ENCODE measurements around the gene MAML1.
"Not testable (repeated sequence)": the region's sequence is repeated elsewhere in the genome, so short reads cannot be mapped to it uniquely, and the experiment has no call there.

The MAML1 gene

DNA sequence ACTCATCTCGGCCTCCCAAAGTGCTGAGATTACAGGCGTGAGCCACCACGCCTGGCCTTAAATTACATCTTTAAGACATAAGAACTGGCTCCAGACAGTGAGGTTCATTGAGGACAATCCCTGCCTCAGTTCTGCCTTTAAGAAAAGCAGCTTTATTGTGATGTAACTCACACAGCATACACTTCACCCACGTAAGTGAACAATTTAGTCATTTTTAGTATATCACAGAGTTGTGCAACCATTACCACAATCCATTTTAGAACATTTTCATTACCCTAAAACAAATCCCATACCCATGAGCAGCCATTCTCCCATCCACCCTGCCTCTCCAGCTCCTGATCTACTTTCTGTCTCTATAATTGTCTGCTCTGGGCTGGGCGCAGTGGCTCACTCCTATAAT lies 37.2 kb downstream of the MAML1 start:
- no peak for DNase-seq

DNA sequence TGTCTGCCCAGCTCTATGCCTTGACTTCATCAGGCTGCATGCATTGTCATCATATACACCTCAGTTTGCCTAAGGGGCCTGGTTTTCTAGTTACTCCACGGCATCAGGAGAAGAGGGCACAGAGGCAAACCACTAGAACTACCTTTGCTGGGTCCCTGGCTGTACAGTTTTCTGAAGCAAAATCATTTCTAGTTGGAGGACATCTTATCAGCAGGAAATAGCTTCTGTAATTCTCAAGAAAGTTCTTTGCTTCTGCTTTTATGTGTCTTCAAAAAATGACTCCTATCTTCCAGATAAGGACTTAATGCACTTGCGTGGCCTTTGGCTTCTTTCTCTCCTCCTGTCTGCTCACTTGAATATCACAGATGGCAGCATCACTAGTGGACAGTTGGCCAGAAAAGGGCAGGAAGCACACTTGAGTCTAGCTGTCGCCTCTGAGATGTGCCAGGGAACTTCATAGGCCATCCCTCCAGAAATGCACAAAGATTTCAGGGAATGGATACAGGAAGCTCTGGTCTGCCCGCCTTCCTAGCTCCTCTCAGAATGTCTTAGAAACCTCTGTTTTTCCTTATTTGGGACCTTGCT lies 38.8 kb downstream of the MAML1 start:
- no peak for DNase-seq

DNA sequence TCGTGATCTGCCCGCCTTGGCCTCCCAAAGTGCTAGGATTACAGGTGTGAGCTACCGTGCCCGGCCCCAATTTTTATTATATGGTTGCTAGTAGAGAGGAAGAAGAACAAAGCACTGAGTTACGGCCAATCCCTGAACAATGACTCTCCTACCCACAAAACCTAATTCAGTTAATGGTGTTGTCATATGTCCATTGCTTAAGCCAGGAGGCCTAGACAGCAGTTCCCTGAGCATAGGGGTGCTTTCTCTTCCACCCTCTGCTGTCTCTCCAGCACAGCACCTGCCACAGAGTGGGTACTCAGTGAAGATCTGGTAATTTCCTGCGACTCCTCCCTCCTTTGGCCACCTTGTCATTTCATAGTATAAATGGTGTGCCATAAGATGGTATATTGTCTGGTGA lies 39.7 kb downstream of the MAML1 start:
- DNase-seq = no peak

DNA sequence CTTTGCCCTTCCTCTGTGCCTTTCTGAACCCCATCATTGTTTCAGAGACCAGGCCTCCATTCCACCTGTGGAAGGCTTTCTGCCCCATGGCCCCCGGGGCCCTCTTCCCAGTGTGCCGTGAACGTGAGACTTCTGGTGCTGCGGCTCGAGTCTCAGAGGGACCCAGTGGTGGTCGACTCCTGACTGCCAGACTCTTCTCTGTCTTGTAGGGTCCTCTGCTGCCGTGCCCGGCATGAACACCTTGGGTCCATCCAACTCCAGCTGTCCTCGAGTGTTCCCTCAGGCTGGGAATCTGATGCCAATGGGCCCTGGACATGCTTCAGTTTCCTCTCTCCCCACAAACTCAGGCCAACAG lies 41.0 kb downstream of the MAML1 start:
- DNase-seq = no peak

DNA sequence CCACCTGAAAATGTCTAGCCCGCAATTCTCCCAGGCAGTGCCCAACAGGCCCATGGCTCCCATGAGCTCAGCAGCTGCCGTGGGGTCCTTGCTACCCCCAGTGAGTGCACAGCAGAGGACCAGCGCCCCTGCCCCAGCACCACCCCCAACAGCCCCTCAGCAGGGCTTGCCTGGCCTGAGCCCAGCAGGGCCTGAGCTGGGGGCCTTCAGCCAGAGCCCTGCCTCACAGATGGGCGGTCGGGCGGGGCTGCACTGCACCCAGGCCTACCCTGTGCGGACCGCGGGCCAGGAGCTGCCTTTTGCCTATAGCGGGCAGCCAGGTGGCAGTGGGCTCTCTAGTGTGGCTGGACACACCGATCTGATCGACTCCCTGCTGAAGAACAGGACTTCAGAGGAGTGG lies 41.8 kb downstream of the MAML1 start:
- no peak for DNase-seq

DNA sequence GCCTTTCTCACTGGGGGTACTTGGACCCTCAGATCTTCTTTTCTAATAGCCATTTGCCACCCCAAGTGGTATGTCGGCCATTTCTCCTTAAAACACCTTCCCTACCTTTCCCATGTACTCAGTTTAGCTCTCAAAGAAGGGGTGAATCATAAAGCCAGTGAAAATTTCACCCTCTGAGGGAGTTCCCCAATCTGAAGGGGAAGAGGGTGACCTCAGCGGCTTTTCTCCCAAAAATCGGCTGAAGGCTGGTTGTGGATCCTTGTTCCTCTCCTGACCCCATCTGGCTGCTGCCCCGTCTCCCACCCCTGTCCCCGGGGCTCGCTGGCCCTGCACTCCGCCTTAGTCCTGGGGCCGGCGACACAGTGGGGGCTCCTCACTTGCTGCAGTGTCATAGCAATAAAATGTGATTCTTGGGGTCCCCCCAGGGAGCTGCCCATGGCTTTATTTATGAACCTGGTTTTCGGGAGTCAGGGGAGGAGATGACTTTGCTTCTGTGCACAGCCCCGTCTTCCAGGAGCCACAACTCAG lies 43.9 kb downstream of the MAML1 start:
- DNase-seq = no peak

DNA sequence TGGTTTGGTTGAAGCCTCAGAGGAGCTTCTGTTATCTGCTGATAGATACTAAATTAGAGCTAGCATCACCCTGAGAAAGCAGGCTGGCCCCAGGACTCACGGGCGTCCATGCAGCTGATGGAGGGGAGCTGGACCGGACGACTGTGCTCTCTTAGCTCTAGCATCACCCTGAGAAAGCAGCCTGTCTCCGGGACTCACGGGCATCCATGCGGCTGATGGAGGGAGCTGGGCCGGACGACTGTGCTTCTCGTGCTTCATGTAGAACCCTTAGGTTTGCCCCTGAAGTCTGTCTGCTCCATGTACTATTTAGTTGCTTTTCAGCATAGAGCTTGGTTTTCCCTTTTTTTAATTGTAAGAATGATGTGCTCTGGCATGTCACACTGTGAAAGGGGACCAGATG lies 44.8 kb downstream of the MAML1 start:
- DNase-seq = no peak

DNA sequence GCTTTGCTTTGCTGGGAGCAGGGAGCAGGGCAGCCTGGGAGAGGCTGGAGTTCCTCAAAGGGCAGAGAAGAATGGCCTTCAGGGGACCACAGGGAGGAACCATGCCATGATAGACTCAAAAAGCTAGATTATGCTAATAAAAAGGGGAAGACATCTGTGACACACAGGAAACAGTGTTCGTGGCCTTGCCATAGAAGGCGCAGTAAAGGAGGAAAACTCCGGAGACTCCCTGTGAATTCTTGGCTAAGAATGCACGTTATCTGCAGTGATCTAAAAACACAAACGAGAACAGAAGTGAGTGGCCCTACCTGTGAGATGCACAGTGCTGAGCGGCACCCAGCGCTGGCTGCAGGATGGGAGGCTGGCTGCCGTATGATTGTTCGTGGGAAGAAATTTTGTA lies 45.3 kb downstream of the MAML1 start:
- DNase-seq = no peak

DNA sequence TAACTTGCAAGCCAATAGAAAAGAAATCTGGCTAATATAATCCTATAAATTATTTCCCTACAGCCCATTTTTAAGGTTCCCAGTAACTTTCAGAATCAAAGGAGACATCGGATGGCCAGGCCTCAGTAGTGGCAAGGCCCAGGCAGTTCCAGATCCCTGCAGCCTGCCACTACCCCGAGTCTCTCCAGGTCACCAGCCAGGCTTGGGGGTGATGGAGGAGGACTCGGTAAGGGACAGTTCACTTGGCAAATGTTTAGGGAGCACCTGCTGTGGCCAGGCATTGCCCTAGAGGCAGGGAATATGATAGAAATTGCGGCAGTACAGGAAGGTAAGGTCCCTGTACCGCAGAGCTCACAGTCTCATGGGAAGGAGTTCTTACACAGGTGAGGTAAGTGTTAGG lies 46.0 kb downstream of the MAML1 start:
- DNase-seq = no peak

DNA sequence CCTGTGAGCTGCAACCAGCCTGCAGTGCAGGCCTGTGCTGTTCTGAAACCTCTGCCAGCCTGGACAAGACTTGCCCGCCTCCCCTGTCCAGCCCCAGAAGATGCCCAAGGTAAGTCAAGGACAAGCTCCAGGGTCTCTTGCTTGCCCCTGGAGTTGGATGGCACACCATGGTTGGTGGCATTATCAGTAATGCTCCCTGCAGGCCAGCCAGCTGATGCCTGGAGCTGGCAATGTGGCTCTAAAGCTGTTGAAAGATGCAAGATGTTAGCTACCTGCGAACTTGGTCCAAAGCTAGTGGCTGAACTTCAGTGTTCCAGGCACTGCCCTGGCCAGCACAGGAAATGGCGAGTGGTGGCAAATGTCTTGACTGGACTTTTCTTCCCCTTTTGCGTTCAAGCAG lies 47.2 kb downstream of the MAML1 start:
- no peak for DNase-seq

DNA sequence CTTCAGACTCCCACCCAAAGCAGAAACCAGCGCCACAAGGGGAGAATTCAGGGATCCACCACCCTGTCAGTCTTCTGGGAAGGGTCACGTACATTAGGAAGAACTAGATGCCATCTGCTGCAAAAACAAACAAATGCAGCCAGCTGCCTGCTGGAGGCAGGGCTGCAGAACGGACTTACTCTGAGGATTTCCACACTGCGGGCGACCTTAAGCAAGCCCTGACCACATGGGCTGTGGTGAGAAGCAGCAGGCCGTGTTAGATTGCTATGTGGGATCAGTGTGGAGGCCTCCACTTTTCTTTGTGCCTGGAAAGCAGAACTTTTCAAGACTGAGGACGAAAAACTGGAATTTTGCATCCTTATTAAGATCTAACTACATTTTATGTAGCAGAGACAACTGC lies 47.7 kb downstream of the MAML1 start:
- no peak for DNase-seq

DNA sequence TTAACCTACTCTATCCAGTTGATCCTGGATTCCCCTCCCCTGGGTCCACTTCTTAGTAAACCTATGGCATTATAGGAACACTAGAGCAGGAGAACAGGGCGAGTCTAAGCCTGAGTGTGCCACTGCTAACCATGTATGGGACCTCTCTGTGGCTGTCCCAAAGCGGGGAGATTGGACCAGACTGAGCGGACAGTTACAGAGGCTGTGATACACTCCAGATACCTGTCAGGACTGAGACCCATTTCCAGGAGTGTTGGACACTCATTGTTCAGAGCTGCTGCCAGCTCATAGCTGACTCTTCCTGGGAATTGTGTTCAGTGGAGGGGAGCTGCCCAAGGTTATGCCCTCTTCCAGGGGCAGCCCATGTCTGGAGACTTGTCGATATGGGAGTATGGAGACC lies 49.2 kb downstream of the MAML1 start:
- no peak for DNase-seq

DNA sequence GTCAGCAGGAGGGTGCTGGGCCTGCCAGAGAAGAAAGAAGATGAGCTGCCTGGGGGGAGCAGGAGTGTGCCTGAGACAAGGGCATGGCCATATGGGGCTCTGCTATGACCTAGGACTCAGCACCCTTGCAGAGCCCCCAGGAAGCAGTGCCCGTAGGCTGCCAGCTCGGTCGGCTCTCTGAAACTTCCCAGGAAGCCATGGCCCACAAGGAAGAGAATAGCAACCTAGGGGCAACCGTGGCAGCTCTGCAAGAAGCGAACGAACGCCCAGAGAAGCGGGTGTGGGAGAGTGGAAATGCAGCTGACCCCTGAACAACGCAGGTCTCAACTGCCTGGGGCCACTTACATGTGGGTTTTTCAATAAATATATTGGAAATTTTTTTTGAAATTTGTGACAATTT lies 50.5 kb downstream of the MAML1 start:
- DNase-seq = no peak

DNA sequence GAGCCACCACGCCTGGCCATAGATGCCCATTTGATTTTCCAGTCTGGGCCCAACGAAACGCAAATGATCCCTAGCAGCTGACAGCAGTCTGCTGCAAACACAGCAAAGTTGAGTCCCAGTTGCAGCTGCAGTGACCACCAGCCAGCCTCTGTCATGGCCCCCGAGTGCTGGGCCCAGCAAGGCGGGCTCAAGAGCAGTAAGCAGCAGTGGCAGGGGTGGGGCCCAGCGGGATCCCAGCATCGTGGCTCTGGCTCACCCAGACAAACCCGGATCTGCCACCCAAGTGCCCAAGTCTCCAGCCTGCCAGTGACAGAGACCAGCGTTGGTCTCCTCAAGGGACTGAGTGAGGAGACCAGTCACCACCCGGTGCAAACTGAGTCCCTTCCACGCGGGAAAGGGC lies 54.2 kb downstream of the MAML1 start:
- no peak for DNase-seq

DNA sequence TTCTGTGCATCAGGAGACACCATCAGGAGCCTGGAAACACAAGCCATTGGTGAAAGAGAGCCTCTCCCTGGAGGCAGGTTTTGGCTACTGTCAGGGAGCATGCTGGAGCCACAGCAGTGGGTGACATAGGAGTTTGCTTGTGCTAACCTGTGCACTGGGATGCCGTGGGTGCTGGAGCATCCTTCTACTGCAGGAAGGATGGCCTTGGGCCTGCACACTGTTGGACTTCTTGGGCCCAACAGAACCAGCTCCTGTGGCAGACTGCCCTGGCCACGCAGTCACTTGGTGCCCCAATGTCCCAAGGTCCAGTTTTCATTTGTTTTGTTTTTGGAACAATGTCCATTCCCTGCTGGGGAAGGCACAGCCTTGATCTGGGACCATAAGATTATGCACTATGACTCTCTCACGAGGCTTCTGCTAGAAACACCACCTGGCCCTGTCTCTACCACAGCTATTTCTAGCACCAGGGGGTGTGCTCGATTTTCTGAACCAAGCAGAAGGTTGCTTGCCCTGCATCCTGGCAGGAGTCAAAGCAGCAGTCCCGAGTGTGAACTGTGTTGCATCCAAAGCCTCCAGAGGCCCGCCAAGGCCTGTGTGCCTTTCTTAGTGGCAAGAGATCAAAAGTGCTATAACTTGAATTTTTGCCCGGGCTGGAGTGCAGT lies 55.7 kb downstream of the MAML1 start:
- no peak for DNase-seq

DNA sequence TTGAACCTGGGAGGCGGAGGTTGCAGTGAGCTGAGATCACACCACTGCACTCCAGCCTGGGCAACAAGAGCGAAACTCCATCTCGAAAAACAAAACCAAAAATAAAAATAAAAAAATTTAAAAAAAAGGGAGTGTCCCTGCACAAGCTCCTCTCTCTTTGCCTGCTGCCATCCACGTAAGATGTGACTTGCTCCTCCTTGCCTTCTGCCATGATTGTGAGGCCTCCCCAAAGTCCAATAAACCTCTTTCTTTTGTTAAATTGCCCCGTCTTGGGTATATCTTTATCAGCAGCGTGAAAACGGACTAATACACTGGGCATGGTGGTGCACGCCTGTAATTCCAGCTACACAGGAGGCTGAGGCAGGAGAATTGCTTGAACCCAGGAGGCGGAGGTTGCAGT lies 56.7 kb downstream of the MAML1 start:
- DNase-seq = not testable (repeated sequence)

DNA sequence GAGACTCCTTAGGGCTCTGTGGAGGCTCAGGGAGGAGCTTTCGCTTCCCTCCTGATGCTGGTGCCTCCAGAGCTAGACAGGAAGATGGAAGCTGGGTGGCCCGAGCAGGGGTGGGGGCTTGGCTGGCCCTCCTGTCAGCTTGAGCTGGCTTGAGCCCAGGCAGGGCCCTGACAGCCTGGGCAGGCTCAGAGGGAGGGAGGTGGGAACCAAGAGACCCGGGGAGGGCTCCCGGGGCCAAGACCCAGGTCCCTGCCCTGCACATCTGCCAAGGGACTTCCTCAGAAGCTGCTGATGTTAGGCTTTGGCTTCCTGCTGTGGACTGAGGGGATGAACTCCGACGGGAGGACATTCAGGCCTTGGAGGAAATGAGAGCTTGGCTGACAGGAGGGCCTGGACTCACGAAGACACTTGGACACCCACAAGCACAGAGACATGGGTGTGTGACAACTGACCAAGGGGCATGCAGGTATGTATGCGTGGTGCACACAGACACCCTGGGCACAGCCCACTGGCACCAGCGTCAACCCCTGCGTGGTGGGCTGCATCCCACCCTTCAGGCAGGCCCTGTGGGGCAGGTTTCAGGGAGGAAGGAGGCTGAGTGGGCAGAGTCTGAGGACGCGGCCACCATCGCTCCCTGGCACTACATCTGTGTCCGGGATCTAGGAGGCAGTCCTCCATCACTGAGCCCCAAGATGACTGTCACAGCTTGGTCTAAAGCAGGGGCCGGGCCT lies 59.4 kb downstream of the MAML1 start:
- no peak for DNase-seq

DNA sequence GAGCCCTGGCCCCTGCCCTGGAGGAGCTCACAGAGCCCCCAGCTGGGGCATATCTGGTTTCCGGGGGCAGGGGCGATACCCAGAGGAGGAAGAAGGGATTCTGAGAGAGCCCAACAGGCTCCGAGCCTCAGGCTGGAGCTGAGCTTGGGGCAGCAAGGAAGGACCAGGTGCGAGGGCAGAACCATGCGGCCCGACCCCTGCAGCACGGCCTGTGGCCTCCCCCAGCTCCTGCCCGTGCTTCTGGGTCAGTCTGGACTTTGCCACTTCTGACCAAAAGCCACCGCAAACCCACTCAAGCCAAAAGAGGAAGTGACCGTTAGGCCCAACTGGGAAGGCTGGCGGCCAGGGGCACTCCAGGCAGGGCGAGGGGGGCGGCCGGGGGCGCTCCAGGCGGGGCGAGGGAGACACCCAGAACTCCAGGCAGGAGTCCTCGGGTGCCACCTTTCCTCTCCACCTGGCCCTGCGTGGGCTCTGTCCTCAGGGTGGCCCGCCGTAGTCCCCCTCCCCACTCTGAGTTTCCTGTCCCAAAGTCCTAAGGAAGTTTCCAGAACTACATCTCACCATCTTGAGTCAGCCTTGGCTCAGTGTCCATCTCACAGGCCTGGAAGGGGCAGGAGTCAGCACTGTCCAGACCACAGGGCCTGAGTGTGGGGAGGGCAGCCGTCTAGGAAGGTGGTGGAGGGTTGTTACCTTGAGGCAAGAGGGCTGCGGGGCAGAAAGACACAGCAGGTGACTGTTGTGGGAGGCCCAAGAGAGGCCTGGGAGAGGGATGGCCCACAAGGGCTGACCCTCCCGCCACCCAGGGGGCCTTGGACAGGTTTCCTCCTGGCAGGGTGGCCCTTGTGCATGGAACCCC lies 60.2 kb downstream of the MAML1 start:
- no peak for DNase-seq

DNA sequence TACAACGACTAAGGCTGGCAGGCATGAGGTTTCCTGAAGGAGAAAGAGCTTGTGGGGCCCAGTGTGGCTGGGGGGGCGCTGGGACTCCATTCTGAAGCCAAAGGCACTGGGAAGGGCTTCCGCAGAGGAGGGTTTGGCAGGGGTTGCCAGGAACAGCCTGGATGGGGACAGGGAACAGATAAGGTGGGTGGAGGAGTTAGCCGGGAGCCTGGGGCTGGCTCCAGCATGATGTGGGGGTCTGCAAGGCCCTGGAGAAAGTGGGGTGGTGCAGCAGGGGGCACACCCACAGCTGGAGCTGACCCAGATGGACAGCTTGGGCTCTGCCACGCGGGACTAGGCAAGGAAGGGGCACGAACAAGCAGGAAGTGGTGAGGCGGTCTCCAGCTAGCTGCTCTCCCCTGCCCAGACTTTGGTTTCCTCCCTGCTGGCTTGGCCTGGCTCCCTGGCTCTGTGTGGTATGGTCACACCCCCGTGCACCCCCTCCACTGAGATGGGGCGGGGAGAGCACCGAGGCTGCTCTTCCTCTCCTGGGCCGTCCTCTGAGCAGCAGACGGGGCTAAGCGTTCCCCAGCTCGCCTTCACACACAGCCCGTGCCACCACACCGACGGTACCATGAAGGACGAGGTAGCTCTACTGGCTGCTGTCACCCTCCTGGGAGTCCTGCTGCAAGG lies 61.0 kb downstream of the MAML1 start, which contains the start of gene LTC4S:
Gene LTC4S (plus strand): TSS at position 519 of the 672 bp plus-strand sequence. CDS start 95 bp downstream, at position 614.
- DNase-seq = peak; percentile 78

DNA sequence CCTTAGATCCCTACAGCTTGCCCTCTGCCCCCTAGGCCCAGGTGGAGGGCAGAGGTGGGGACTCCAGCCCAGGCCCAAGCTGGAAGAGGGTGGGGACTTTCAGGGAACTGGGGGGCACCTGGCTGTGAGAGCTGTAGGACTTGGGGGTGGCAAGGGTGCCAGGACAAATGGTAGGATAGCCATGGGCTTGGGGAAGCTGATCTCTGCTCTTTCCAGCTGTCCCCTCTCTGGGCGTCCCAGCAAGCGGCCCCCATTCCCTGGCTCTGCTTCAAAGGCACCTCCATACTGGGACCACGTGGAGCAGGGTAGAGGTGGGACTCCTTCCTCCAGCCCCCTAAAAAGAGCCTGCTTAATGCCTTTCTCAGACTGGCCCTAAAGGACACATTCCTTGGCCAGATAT lies 61.5 kb downstream of the MAML1 start:
- DNase-seq = no peak

DNA sequence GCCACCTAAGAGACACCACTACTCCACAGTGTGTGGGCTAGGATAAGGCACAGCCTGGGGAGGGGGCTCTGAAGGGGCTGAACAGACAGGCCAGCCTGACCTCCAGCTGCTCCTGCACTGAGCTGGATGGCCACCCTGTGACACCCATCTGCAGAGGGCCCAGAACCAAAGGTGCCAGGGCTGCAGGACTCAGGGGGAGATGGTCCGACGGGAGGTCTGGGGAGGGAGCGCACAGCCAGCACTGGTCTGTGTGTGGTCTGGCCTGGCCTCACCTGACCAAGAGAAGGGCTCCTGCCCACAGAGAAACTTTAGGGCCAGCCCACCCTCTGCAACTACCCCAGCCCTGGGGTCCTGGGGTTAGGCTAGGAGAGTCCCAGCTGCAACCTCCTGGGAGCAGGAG lies 62.0 kb downstream of the MAML1 start:
- DNase-seq = no peak

DNA sequence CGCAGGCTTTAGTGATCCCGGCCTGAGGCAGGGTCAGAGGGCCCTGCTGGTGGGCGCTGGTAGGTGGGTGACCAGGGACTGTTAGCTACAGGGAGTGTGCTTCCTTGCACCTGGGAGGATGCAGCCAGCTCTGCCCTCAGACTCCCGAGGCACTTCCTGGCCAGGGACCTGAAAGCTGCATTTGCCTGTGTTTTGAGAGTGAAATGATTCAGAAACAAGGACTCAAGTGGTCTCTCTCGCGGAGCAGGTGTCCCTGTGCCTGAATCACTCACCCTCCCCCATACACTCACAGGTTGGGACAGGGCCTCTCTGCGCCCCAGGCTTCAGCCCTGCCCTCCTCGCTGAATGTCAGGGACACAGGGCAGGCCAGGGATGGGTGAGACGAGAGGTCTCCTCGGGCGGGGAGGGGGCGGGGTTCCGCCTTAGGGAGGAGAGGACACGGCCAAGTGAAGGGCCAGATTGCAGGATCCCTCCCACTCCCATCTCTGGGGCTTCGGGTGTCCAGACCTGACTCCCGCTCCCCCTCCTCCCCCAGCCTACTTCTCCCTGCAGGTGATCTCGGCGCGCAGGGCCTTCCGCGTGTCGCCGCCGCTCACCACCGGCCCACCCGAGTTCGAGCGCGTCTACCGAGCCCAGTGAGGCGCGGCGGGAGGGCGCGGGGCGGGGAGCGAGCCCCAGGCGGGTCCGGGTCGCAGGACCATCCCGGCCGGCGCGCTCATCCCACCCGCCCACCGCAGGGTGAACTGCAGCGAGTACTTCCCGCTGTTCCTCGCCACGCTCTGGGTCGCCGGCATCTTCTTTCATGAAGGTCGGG lies 62.6 kb downstream of the MAML1 start:
- no peak for DNase-seq

All from NCI-H226 (cell line).